Endothelial cell of umbilical vein (primary cell): ENCODE data around the gene ELOVL5. TPM values are rescaled to one million over a fixed set of nuclear protein-coding genes. Genes with fewer than 3 reads are reported as not detected.

Experiments
- BruUV-seq: library from RNA; stranded (reverse); fragments of 400-500 nt; replicated peaks from 2 replicates; lab custom pipeline; 2021; lab: Mats Ljungman, UMichigan
- CTCF ChIA-PET: fragments of 300-600, 350-600 bp; sonication (Branson Sonifier 250); formaldehyde crosslinking; loops from one replicate; lab custom pipeline; 2021; ENCODE audit warnings: antibody characterized with exemption, inconsistent platforms; lab: Charles Lee
- POLR2A ChIA-PET: fragments of 300-600, 350-600 bp; sonication (Branson Sonifier 250); formaldehyde crosslinking; loops from one replicate; lab custom pipeline; 2021; ENCODE audit warnings: antibody characterized with exemption, inconsistent platforms; lab: Charles Lee
- DNase-seq: peaks from one replicate; pipeline ENCODE4 v3.0.0-alpha.2; 2011; ENCODE audit warnings: low read depth, low spot score
- FAIRE-seq: peaks from 2 replicates; lab custom pipeline; 2011; peaks lifted over from hg19 to GRCh38; lab: Jason Lieb, UNC
- H2AFZ ChIP-seq: 2 replicates; pipeline ENCODE4 v1.6.0; 2012; ENCODE audit warnings: low read depth, low read length, control low read depth, inconsistent platforms
- H3K27ac ChIP-seq: 2 replicates; pipeline ENCODE4 v1.5.1; 2011; ENCODE audit warnings: low read depth, mild to moderate bottlenecking, control low read depth, low read length, moderate library complexity; ENCODE audit not compliant: insufficient read depth
- H3K27me3 ChIP-seq, 2 experiments: 2 replicates each; pipeline versions ENCODE4 v1.6.0 to v1.6.1; 2011; ENCODE audit warnings: low read length in 2 of 2, mixed read lengths in 1 of 2; ENCODE audit not compliant: control insufficient read depth in 2 of 2, insufficient read depth in 2 of 2
- H3K36me3 ChIP-seq, 2 experiments: 2 replicates in 1 of 2; 3 replicates in 1 of 2; pipeline ENCODE4 v1.5.1; 2011; ENCODE audit warnings: low read length in 2 of 2, mild to moderate bottlenecking in 1 of 2, moderate library complexity in 1 of 2; ENCODE audit not compliant: control insufficient read depth in 2 of 2, insufficient read depth in 2 of 2; ENCODE audit errors: extremely low read depth in 1 of 2
- H3K4me1 ChIP-seq: 3 replicates; pipeline ENCODE4 v1.5.1; 2011; ENCODE audit warnings: mild to moderate bottlenecking, low read length; ENCODE audit not compliant: control insufficient read depth, insufficient read depth; ENCODE audit errors: extremely low read depth
- H3K4me2 ChIP-seq: 2 replicates; pipeline ENCODE4 v1.6.1; 2011; ENCODE audit warnings: low read length, control low read depth, mixed read lengths; ENCODE audit not compliant: insufficient read depth
- H3K4me3 ChIP-seq, 3 experiments: fragments of 200-600 bp in 1 of 3; sonication (generic), shearing (Covaris generic) in 1 of 3; replicated peaks in 1 of 3; 2 replicates each; pipeline ENCODE4 v1.5.1; 2011 to 2016; ENCODE audit warnings: control low read depth in 3 of 3, low read length in 3 of 3, mild to moderate bottlenecking in 2 of 3, inconsistent platforms in 1 of 3, low read depth in 1 of 3, moderate library complexity in 1 of 3; ENCODE audit not compliant: insufficient read depth in 1 of 3
- H3K79me2 ChIP-seq: 2 replicates; pipeline ENCODE4 v1.6.0; 2012; ENCODE audit warnings: low read length, inconsistent platforms; ENCODE audit not compliant: control insufficient read depth, insufficient read depth
- H3K9ac ChIP-seq: replicated peaks from 2 replicates; pipeline ENCODE3; 2011; ENCODE audit warnings: low read length, control low read depth; ENCODE audit not compliant: insufficient read depth; ENCODE audit errors: extremely low read depth
- H3K9me1 ChIP-seq: replicated peaks from 3 replicates; pipeline ENCODE4 v1.6.0; 2011; ENCODE audit warnings: mild to moderate bottlenecking, low read length; ENCODE audit not compliant: control insufficient read depth, insufficient read depth; ENCODE audit errors: extremely low read depth
- H3K9me3 ChIP-seq: replicated peaks from 2 replicates; pipeline ENCODE4 v1.5.1; 2012; ENCODE audit warnings: low read length, inconsistent platforms; ENCODE audit not compliant: control insufficient read depth, insufficient read depth
- H4K20me1 ChIP-seq: replicated peaks from 2 replicates; pipeline ENCODE3; 2011; ENCODE audit warnings: mild to moderate bottlenecking, low read length; ENCODE audit not compliant: control insufficient read depth, insufficient read depth; ENCODE audit errors: extremely low read depth
- CTCF ChIP-seq, 2 donors: IDR thresholded peaks; 1 replicate in 1 of 2; 2 replicates in 1 of 2; pipeline ENCODE4 v1.5.1; 2011; ENCODE audit warnings: low read length in 2 of 2, mild to moderate bottlenecking in 2 of 2, moderate library complexity in 2 of 2, control low read depth in 1 of 2, inconsistent platforms in 1 of 2, low read depth in 1 of 2; ENCODE audit not compliant: insufficient read depth in 1 of 2; ENCODE audit errors: extremely low read depth in 1 of 2
- EZH2 ChIP-seq: IDR thresholded peaks from 2 replicates; pipeline ENCODE4 v1.6.1; 2012; ENCODE audit warnings: borderline replicate concordance, low read depth, mild to moderate bottlenecking, moderate library complexity, low read length, inconsistent platforms; ENCODE audit not compliant: severe bottlenecking
- FOS ChIP-seq: IDR thresholded peaks from 2 replicates; pipeline ENCODE4 v1.6.1; 2011; ENCODE audit warnings: mild to moderate bottlenecking, low read length, moderate library complexity, borderline replicate concordance; ENCODE audit not compliant: insufficient read depth
- GATA2 ChIP-seq: IDR thresholded peaks from 2 replicates; pipeline ENCODE4 v1.7.0; 2011; ENCODE audit warnings: low read depth, mild to moderate bottlenecking, moderate library complexity, mixed read lengths, low read length; ENCODE audit not compliant: insufficient read length, insufficient read depth
- JUN ChIP-seq: IDR thresholded peaks from 2 replicates; pipeline ENCODE4 v1.6.1; 2011; ENCODE audit warnings: borderline replicate concordance, low read depth; ENCODE audit not compliant: insufficient read length, insufficient read depth
- MAX ChIP-seq: IDR thresholded peaks from 2 replicates; pipeline ENCODE4 v1.6.1; 2011; ENCODE audit not compliant: insufficient read depth, insufficient read length
- MYC ChIP-seq: IDR thresholded peaks from one replicate; pipeline ENCODE4 v1.6.1; 2011; ENCODE audit warnings: mild to moderate bottlenecking, low read depth, low read length
- POLR2A ChIP-seq: IDR thresholded peaks from 2 replicates; pipeline ENCODE4 v1.6.1; 2012; ENCODE audit warnings: low read depth, mild to moderate bottlenecking, control low read depth, low read length
- POLR2AphosphoS5 ChIP-seq: IDR thresholded peaks from 2 replicates; pipeline ENCODE4 v1.6.1; 2012; ENCODE audit warnings: low read depth, mild to moderate bottlenecking, control low read depth, low read length, moderate library complexity; ENCODE audit not compliant: insufficient read depth
- dilution Hi-C: fragments of 300-500 bp; cut with MboI; formaldehyde crosslinking; loops from one replicate; pipeline ENCODE4 v1.15.0; 2019; ENCODE audit warnings: low sequenced_read_pairs; ENCODE audit not compliant: extremely low pct_ligation_motif_present
- intact Hi-C: fragments of 100-400 bp; cut with micrococcal nuclease; formaldehyde crosslinking; loops from one replicate; pipeline ENCODE4 v1.10.0; 2022
- polyA plus RNA-seq, 4 experiments: library from polyadenylated mRNA; depleted of rRNA in 3 of 4; stranded (reverse) in 3 of 4; unstranded in 1 of 4; fragments of >200 nt; gene quantifications; 2 replicates each; pipeline versions ENCODE4 v1.2.1 to v1.2.3, GENCODE V29; 2011 to 2012; ENCODE audit warnings: missing spikeins in 1 of 4
- total RNA-seq: library from RNA; stranded (reverse); gene quantifications from 2 replicates; pipeline ENCODE4 v1.2.3, GENCODE V29; 2021

The ELOVL5 gene
- total and polyA plus RNA-seq, 2 donors (not counting 3 experiments of a cell fraction or from before 2014, with no cell fraction given) = 85.9 to 140 TPM

- no peak overlapping the region for H3K9ac ChIP-seq
- intact Hi-C loops (loop anchor here (2.0 kb wide), 1 partner anchor 22 kb away; no protein-coding TSS in a partner anchor), dilution Hi-C loops (no loop called here)
- POLR2A ChIA-PET = interaction anchor here (0.9 kb wide), 1 partner anchor 9 kb away, joined by 3 read pairs; no protein-coding TSS in a partner anchor
- H3K27me3 ChIP-seq = no peaks in the 10 kb centered on the region
- peaks cover 3% of the 10 kb centered on the region in 2 experiments for H3K36me3 ChIP-seq
- DNase-seq (no peak), FAIRE-seq (no peak)
- H3K9me1 ChIP-seq = peaks cover under 1% of the 10 kb centered on the region
- TF ChIP-seq GATA2 (no peak), MAX (no peak), CTCF (IDR thresholded peaks at IDR 0.05; ENCODE audit: extremely low read depth in 1 of 2, insufficient read depth in 1 of 2, low read depth in 1 of 2, low read length in 2 of 2) (no peak), FOS (no peak), JUN (no peak), EZH2 (no peak), MYC (no peak), POLR2AphosphoS5 (no peak), POLR2A (no peak)
- no TSS peak for BruUV-seq
- H3K4me3 ChIP-seq = no peak overlapping the region
- H3K9me3 ChIP-seq = no peaks in the 10 kb centered on the region
- peaks cover 13% of the 10 kb centered on the region for H4K20me1 ChIP-seq
- peaks cover 99% of the 10 kb centered on the region for H3K79me2 ChIP-seq
- peaks cover 7% of the 10 kb centered on the region for H3K4me1 ChIP-seq
- no peak overlapping the region for H2AFZ ChIP-seq
- no peak overlapping the region for H3K4me2 ChIP-seq
- CTCF ChIA-PET = interaction anchor here (0.8 to 2.9 kb wide), 3 partner anchors 9 to 44 kb away, joined by 3 to 9 read pairs (median 6); no protein-coding TSS in a partner anchor
- H3K27ac ChIP-seq = no peak overlapping the region
These were observed 10.4 kb downstream of the ELOVL5 start for GRCh38 chr6:53338304-53338703.
